C4-2B (cell line): ENCODE measurements around the gene MRTFB.
"Not testable (repeated sequence)": the region's sequence is repeated elsewhere in the genome, so short reads cannot be mapped to it uniquely, and the experiment has no call there.

Source experiments
- ZFX ChIP-seq: fragments of 450-650 bp; IDR thresholded peaks from 2 replicates; pipeline ENCODE4 v1.6.1; 2017
- TF ChIP-seq, protein P1 (sequence below): fragments of 450-650 bp; conservative IDR thresholded peaks from 2 replicates; pipeline ENCODE4 v1.5.1; 2017; ENCODE audit warnings: mild to moderate bottlenecking

DNA sequence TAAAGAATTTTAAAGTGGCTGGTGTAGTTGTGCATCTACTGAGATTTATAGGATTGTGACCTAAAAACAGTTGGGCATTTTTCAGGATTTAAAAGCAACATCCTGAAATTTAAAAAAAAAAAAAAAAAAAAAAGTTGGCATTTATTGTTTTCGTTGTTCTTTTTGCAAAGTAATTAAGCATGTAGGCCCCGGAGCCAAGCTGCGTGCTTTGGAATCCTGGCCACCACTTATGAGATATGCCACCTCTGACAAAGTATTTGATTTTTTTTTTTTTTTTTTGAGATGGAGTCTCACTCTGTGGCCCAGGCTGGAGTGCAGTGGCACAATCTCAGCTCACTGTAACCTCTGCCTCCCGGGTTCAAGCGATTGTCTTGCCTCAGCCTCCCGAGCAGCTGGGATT is 112.8 kb downstream of the MRTFB start:
- TF ChIP-seq, protein P1, sequence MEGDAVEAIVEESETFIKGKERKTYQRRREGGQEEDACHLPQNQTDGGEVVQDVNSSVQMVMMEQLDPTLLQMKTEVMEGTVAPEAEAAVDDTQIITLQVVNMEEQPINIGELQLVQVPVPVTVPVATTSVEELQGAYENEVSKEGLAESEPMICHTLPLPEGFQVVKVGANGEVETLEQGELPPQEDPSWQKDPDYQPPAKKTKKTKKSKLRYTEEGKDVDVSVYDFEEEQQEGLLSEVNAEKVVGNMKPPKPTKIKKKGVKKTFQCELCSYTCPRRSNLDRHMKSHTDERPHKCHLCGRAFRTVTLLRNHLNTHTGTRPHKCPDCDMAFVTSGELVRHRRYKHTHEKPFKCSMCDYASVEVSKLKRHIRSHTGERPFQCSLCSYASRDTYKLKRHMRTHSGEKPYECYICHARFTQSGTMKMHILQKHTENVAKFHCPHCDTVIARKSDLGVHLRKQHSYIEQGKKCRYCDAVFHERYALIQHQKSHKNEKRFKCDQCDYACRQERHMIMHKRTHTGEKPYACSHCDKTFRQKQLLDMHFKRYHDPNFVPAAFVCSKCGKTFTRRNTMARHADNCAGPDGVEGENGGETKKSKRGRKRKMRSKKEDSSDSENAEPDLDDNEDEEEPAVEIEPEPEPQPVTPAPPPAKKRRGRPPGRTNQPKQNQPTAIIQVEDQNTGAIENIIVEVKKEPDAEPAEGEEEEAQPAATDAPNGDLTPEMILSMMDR = not testable (repeated sequence)
- not testable (repeated sequence) for TF ChIP-seq ZFX
